GM18507 (cell line): ENCODE results near the gene WFDC6.
A peak's percentile ranks its signal among the peaks of the same experiment; 100 is the strongest.

ENCODE experiments used
- DNase-seq: peaks from one replicate; pipeline ENCODE4 v3.0.0; 2011; ENCODE audit warnings: low read depth; ENCODE audit not compliant: insufficient read length; ENCODE audit errors: extremely low spot score
- FAIRE-seq: peaks from 2 replicates; lab custom pipeline; 2011; peaks lifted over from hg19 to GRCh38; lab: Jason Lieb, UNC

The WFDC6 gene

DNA sequence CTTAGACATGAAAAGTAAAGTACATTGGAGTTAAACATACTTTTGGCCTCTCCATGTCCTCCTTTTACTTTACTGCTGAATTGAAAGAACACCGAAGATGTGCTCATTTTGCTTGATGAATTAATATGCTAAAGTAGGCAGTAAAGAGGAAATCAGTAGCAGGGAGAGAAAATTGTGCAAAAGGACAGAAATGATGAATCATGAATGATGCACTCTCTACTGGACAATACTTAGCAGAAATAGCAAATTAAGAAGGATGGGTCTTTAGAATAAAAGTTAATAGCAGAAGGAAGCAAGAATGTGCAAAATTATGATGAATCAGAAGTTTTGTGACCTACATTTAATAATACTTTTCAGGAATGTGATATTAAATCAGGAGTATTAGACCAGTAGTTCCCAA is 15.5 kb downstream of the WFDC6 start:
- no peak for FAIRE-seq
- no peak for DNase-seq

DNA sequence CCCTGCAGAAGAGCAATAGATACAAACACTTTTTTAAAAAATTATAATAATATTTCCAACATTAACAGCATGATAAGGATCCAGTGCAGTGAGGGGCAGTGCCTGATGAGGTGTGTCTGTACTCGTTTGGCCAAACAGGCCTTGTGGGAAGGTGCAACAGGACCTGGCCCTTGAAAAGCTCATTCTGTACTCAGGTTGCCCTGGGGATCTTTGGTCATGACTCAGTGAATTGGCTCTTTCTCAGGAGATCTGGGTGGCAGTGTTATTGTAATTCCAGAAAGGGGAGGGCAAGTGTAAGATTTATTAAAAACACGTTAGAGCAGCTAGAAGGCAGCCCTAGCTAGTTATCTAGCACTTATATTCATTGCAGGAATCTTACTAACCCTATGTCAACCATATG is 21.0 kb downstream of the WFDC6 start:
- DNase-seq, result no peak
- FAIRE-seq, result no peak

DNA sequence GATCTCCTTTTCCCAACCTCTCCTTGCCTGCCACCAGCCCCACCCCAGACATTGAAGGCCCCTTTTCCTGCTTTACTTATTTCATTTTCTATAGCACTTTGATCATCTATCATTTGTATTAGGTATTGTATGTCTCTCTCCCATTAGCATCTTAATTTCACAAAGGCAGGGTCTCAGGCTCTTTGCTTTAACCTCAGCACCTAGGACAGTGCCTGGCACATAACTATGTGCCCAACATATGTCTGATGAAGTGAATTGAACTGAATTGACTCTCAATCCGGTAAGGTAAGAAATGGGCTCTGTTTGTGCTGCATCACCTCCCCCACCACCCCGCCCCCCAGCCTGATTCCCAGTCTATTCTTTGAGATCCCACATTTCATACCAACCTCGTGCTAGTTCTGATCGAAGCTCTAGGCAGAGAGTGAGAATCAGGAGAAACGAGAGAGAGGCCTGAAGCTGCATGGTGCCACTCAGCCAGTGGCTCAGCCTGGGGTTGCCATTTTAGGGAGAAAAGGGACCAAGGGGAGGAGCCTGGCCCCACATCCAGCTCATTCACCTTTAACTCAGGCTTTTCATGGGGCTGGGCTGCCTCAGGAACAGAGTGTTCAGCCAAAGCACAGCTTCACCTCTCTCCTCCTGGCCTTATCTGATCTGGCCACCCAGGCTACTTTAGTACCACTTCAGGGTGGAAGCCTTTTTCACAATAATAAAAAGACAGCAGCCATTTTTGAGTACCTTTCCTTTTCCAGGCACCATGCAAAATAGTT is 24.0 kb downstream of the WFDC6 start, which contains the start of gene SPINT3:
TSS of gene SPINT3 (minus strand) at position 476 of the 767 bp plus-strand sequence. CDS start at position 462, 14 bp downstream.
- FAIRE-seq, result no peak
- DNase-seq, result no peak

DNA sequence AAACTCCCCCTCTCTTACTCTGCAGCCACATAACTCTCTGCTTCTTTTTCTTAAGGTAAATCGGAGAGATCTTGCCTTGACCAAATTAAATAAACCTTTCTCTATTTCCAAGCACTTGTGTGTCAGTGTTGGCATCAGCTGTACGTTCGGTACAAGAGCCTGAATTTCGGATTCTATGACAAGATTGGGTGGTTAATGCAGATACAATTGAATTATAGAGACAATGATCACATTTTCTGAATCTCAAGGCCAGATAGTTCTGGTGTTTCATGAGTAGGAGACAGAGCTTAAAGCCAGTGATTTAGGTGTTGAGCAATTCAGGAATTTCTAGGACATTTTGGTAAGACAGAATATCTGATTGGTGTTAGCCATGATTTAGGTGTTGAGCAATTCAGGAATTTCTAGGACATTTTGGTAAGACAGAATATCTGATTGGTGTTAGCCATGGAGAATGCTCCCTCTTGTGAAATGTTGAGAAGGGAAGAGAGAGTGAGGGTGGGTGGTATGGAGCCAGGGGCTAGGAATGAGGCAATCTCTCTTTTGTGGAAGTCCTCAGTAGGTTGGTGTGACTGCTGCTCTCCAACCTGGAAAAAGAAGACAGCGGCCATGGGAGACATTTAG is 28.9 kb downstream of the WFDC6 start:
- DNase-seq (no peak), FAIRE-seq (no peak)

DNA sequence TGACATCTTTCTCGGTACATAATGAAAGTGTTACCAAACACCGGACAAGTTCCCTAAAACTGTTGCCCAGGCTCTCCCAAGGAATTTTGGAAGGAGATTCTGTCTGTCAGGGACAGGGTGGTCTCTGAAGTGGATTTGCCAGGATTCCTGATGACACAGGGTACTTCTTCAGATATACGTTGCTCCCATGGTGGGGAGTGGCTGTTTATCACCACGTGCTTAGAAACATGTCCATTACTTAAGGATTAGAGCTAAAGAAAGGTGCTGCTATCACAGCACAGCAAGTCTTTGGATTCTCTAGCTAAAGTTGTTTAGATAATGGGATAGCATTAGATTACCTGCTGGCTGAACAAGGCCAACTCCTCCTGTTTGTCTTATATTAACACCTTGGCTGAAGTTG is 30.2 kb downstream of the WFDC6 start:
- FAIRE-seq (no peak), DNase-seq (no peak)

DNA sequence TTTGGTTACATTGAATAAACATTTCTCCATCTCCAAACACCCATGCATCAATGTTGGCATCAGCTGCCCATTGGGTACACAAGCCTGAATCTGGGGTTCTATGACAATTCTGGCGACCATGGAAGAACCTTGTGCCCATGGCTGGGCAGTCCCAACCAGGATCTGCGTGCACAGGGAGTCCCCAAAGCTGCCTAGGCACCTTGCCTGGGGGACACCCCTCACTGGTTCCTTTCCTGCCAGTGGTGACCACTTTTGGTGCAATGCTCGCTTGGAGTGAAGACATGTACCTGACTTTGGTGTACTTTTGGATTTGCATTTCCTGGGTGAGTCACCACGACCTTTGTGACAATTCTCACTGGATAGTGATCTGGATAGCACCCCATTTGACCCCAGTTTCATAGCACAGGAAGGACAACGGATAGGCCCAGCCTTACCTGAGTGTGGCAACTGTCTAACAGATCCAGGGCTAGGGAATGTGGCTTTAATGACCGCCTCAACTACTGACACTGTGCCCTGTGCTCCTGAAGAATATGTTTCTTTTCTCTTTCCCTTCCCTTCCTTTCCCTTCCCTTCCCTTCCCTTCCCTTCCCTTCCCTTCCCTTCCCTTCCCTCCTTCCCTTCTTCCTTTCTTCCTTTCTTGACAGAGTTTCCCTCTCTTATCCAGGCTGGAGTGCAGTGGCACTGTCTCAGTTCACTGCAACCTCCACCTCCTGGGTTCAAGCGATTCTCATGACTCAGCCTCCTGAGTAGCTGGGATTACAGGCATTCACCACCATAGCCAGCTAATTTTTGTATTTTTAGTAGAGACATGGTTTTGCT is 31.0 kb downstream of the WFDC6 start:
- FAIRE-seq (no peak), DNase-seq (no peak)

GRCh38 chr20:45507011-45507820 is 32.1 kb downstream of the WFDC6 start:
- DNase-seq, result no peak
- FAIRE-seq, result peak; percentile 52

- DNase-seq (no peak), FAIRE-seq (no peak)
These were observed 32.9 kb downstream of the WFDC6 start for GRCh38 chr20:45506398-45506797.

- FAIRE-seq (no peak), DNase-seq (no peak)
These were observed 35.9 kb downstream of the WFDC6 start for GRCh38 chr20:45503403-45503802.

GRCh38 chr20:45502561-45502960 is 36.7 kb downstream of the WFDC6 start:
- DNase-seq (no peak), FAIRE-seq (no peak)

DNA sequence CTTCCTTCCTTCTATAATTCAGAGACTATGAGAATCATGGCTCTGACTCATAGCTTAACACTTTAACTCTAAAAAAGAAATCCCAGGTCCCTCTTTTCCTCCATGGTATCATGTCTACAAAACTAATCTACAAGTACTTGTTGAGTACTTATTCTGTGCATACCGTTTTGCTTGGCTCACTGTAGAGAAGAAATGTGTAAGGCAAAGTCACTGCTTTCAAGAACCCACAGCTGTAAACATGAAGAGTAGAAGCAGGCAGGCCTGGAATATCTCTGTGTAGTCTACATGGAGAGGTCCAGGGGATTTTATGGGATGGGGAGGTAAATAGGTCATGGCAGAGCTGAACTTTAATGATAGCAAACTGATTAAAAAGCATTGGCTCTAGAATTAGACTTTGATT is 37.7 kb downstream of the WFDC6 start:
- FAIRE-seq (no peak), DNase-seq (no peak)

- no peak for FAIRE-seq
These were observed 39.3 kb downstream of the WFDC6 start for GRCh38 chr20:45500022-45500421.

DNA sequence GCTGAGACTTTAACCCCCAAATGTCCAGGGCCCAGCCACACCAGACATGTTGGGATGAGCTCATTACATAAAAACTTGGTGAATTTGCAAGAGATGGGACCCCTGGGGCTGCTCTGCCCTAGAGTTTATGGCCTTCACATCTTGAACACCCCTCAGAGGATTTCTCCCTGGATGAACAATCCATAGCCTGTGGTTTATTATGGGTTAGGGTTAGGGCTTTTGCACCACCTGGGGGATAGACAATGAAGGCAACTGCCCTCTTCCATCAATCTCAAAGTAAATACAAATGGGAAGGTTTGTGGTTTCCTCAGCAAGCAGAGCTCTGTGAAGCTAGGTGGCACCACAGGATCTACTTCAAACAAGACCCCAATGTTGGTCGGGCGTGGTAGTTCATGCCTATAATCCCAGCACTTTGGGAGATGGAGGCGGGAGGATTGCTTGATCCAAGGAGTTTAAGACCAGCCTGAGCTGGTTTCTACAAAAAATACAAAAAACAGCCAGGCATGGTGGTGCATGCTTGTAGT is 41.2 kb downstream of the WFDC6 start:
- DNase-seq (no peak), FAIRE-seq (no peak)

More at GRCh38 chr20:45500022-45500421, 39.3 kb downstream of the WFDC6 start:
- no peak for DNase-seq

DNA sequence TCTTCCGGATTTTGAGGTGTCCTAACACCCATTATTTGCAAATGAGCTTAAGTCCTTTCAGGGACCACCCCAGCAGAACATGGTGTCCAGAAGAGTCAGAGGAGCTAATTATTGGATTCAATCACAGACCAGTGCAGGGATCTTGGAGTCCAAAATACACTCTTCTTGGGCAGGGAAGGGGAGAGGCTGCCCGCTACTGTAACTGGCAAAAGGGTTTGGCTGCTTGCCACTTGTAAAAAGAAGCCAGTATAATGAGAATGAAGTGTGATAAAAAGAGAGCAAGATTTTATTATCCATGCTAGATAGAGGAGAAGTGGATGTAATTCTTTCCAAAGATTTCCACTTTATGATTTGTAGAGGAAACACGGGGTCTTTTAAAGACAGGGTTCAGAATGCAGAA is 43.1 kb downstream of the WFDC6 start:
- FAIRE-seq (no peak), DNase-seq (no peak)

DNA sequence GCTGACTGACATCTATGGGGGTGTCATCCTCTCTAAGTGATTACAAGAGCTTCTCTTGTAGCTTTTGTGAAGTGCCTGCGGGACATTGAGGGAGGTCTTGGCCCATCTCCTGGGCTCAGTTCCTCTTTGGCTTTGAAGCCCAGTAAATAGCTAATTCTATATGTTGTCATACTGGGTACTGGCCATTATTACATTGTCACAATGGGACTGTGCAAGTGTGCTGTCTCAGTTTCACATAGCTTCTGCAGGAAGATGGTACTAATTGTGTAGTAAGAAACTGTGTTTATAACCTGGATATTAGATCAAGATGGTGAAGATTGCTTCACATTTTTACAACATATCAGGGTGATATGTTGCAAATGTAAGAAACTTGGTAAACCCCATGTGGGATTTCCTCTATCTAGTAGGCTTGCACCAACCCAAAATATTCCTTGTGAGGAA is 43.8 kb downstream of the WFDC6 start:
- no peak for FAIRE-seq

GRCh38 chr20:45489083-45489531 is 50.2 kb downstream of the WFDC6 start:
- FAIRE-seq, result no peak
- no peak for DNase-seq

More for the DNA sequence above, 43.8 kb downstream of the WFDC6 start:
- DNase-seq, result no peak

- no peak for FAIRE-seq
- DNase-seq, result no peak
These were observed 52.0 kb downstream of the WFDC6 start for GRCh38 chr20:45487231-45487635.

GRCh38 chr20:45485388-45485787 is 53.9 kb downstream of the WFDC6 start:
- FAIRE-seq (no peak), DNase-seq (no peak)

DNA sequence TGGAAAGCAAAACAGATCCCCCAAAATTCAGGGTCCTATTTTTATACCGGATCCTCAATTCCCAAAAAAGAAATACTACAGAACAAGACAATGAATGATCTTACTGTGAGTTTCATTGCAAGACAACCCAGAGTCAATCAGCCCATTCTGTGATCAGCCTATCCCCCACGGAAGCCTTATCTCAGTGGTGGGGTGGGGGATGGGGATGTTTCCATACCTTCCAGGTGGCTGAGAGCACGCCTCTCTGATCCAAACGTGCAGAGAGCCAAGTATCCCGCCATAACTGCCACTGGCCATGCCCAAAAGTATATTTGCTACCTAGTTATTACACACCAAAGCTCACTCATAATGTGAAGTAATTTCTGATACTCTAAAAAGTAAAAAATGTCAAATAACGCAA is 54.6 kb downstream of the WFDC6 start:
- DNase-seq (no peak), FAIRE-seq (no peak)
